DMS153 treated with DMSO at 0.1 percent for 48 hours (cell line): ENCODE data around the gene FOXA2.

Experiments used
- DNase-seq: peaks from one replicate; lab custom pipeline; 2025; ENCODE audit not compliant: unreplicated experiment; lab: John Stamatoyannopoulos, UW

FOXA2 gene

GRCh38 chr20:22542427-22542826 is 41.9 kb downstream of the FOXA2 start:
- DNase-seq, result no peak

GRCh38 chr20:22540832-22541231 is 43.5 kb downstream of the FOXA2 start:
- DNase-seq, result no peak

- DNase-seq, result no peak
Observed at GRCh38 chr20:22536956-22537756, 47.2 kb downstream of the FOXA2 start.

- no peak for DNase-seq
Observed at GRCh38 chr20:22536141-22536828, 48.1 kb downstream of the FOXA2 start.

- DNase-seq, result no peak
Observed at GRCh38 chr20:22535483-22535882, 48.9 kb downstream of the FOXA2 start.

GRCh38 chr20:22533823-22534751 is 50.3 kb downstream of the FOXA2 start:
- no peak for DNase-seq

- no peak for DNase-seq
Observed at GRCh38 chr20:22532598-22532997, 51.8 kb downstream of the FOXA2 start.

- DNase-seq, result no peak
Observed at GRCh38 chr20:22531756-22532155, 52.6 kb downstream of the FOXA2 start.

- no peak for DNase-seq
Observed at GRCh38 chr20:22531056-22531615, 53.2 kb downstream of the FOXA2 start.
